Measurements from ENCODE around the gene FBXL13.

GRCh38 chr7:102978284-102978683 is 96.3 kb downstream of the FBXL13 start:
- TF ChIP-seq EZH2phosphoT487 (IDR thresholded peaks at IDR 0.05; ENCODE audit: borderline replicate concordance, low read depth, low read length) (no peak), CTCF (conservative IDR thresholded peaks at IDR 0.05; ENCODE audit: low read length) (no peak)

Measured in OCI-LY7 (cell line).